Neural progenitor cell (in vitro differentiated cells): ENCODE measurements around the gene METTL21C. TPM values are rescaled to one million over a fixed set of nuclear protein-coding genes. Genes with fewer than 3 reads are reported as not detected.

Source experiments
- DNase-seq: peaks from one replicate; pipeline ENCODE4 v3.0.0-alpha.2; 2016; ENCODE audit warnings: low spot score
- H2AFZ ChIP-seq: fragments of 200-600 bp; sonication (generic); replicated peaks from 2 replicates; pipeline ENCODE4 v1.6.1; 2016; ENCODE audit warnings: antibody characterized with exemption
- H3F3A ChIP-seq: fragments of 200-600 bp; sonication (generic); 2 replicates; pipeline ENCODE4 v1.6.1; 2016; ENCODE audit warnings: antibody characterized with exemption, low read depth
- H3K27ac ChIP-seq: fragments of 200-600 bp; sonication (generic); 2 replicates; pipeline ENCODE4 v1.5.1; 2016; ENCODE audit warnings: mild to moderate bottlenecking
- H3K27me3 ChIP-seq: fragments of 200-600 bp; sonication (generic); 2 replicates; pipeline ENCODE4 v1.6.1; 2016; ENCODE audit warnings: mild to moderate bottlenecking, moderate library complexity
- H3K36me3 ChIP-seq: fragments of 200-600 bp; sonication (generic); 2 replicates; pipeline ENCODE4 v1.5.1; 2016
- H3K4me1 ChIP-seq: fragments of 200-600 bp; sonication (generic); 2 replicates; pipeline ENCODE4 v1.6.1; 2016; ENCODE audit warnings: mixed run types
- H3K4me2 ChIP-seq: fragments of 200-600 bp; sonication (generic); 2 replicates; pipeline ENCODE4 v1.6.1; 2016
- H3K4me3 ChIP-seq: fragments of 200-600 bp; sonication (generic); 2 replicates; pipeline ENCODE4 v1.5.1; 2016
- H3K79me2 ChIP-seq: fragments of 200-600 bp; sonication (generic); 2 replicates; pipeline ENCODE4 v1.6.1; 2016; ENCODE audit warnings: low read depth
- H3K9ac ChIP-seq: fragments of 200-600 bp; sonication (generic); 2 replicates; pipeline ENCODE4 v1.6.1; 2016
- H3K9me3 ChIP-seq: fragments of 200-600 bp; sonication (generic); 2 replicates; pipeline ENCODE4 v1.5.1; 2016; ENCODE audit warnings: low read depth
- H4K20me1 ChIP-seq: fragments of 200-600 bp; sonication (generic); 2 replicates; pipeline ENCODE4 v1.6.1; 2016; ENCODE audit warnings: low read depth
- H3K27ac Mint-ChIP-seq: 3 replicates; pipeline ENCODE4 v1.8.0; 2021; ENCODE audit warnings: mixed read lengths
- H3K27me3 Mint-ChIP-seq: 2 replicates; pipeline ENCODE4 v1.8.0; 2022; ENCODE audit warnings: low read depth, mild to moderate bottlenecking, inconsistent platforms, moderate library complexity, mixed read lengths; ENCODE audit not compliant: insufficient read depth
- H3K36me3 Mint-ChIP-seq: 3 replicates; pipeline ENCODE4 v1.8.0; 2021; ENCODE audit warnings: mixed read lengths
- H3K4me1 Mint-ChIP-seq: 3 replicates; pipeline ENCODE4 v1.8.0; 2021; ENCODE audit warnings: mixed read lengths
- H3K4me3 Mint-ChIP-seq: 3 replicates; pipeline ENCODE4 v1.8.0; 2021; ENCODE audit warnings: mild to moderate bottlenecking, moderate library complexity, mixed read lengths
- H3K9me3 Mint-ChIP-seq: 3 replicates; pipeline ENCODE4 v1.8.0; 2020; ENCODE audit warnings: mixed read lengths
- EZH2 ChIP-seq: fragments of 200-600 bp; sonication (generic); IDR thresholded peaks from 2 replicates; pipeline ENCODE4 v1.6.1; 2017; ENCODE audit warnings: antibody characterized with exemption, mild to moderate bottlenecking, moderate library complexity
- EZH2phosphoT487 ChIP-seq: fragments of 200-600 bp; sonication (generic); IDR thresholded peaks from 2 replicates; pipeline ENCODE4 v1.6.1; 2017; ENCODE audit warnings: antibody characterized with exemption
- total RNA-seq: library from RNA; depleted of rRNA; stranded (reverse); fragments of >200 nt; gene quantifications from 2 replicates; pipeline ENCODE4 v1.2.3, GENCODE V29; 2015; ENCODE audit warnings: low replicate concordance
- TF ChIP-seq, protein P1 (sequence below): fragments of 200-600 bp; sonication (generic); IDR thresholded peaks from 2 replicates; pipeline ENCODE4 v1.5.1; 2017; ENCODE audit warnings: antibody characterized with exemption, mild to moderate bottlenecking

Gene METTL21C
- total RNA-seq, 1 donor from 2014 or later = not detected

DNA sequence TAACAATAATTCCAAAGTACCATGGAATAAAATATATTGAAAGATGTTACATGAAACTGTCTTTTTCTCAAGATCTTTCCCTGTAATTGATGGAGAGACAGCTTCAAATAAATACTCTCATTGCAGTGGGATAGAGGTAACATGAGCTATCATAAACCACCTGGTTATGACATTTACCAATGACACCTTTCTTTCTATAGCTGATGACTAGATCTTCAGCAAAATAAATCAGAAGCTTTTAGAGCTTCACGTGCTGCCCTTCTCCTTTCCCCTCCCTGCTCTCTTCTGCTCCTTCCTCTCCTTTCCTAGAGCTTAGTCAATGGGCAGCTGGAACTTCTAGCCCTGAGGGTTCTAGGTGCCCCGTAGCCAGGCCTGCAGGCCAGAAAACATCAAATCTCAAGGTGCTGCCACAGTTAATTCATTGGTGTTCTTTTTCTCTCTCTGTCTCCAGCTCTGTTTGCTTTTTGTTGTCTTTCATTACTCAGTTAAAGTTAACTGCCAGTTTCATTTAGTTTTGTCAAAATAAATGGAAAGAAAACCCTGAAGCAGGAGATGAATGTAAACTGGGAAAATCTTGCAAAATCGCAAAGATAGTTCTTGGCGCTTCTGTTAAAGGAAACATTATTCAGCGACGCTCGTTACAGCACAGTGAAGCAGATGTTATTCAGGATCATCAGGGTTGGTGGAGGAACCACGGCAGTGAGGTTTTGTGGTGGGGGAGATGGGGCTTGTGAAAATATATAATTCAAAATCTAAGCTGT lies 8.3 kb upstream of the METTL21C start:
- Histone ChIP-seq H3K36me3 (no peaks in the 10 kb centered on the region), H3K79me2 (no peaks in the 10 kb centered on the region), H3K4me3 (no peak overlapping the region), H2AFZ (no peak overlapping the region), H3K4me1 (no peaks in the 10 kb centered on the region), H4K20me1 (no peaks in the 10 kb centered on the region), H3K27ac (no peak overlapping the region), H3F3A (no peaks in the 10 kb centered on the region), H3K4me2 (no peak overlapping the region), H3K9ac (no peak overlapping the region), H3K27me3 (no peaks in the 10 kb centered on the region), H3K9me3 (no peaks in the 10 kb centered on the region)
- no peak for TF ChIP-seq EZH2
- TF ChIP-seq, protein P1, sequence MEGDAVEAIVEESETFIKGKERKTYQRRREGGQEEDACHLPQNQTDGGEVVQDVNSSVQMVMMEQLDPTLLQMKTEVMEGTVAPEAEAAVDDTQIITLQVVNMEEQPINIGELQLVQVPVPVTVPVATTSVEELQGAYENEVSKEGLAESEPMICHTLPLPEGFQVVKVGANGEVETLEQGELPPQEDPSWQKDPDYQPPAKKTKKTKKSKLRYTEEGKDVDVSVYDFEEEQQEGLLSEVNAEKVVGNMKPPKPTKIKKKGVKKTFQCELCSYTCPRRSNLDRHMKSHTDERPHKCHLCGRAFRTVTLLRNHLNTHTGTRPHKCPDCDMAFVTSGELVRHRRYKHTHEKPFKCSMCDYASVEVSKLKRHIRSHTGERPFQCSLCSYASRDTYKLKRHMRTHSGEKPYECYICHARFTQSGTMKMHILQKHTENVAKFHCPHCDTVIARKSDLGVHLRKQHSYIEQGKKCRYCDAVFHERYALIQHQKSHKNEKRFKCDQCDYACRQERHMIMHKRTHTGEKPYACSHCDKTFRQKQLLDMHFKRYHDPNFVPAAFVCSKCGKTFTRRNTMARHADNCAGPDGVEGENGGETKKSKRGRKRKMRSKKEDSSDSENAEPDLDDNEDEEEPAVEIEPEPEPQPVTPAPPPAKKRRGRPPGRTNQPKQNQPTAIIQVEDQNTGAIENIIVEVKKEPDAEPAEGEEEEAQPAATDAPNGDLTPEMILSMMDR = no peak
- no peak for TF ChIP-seq EZH2phosphoT487
- Mint-ChIP-seq H3K27ac (no peak overlapping the region), H3K4me3 (no peak overlapping the region), H3K27me3 (no peaks in the 10 kb centered on the region), H3K36me3 (no peaks in the 10 kb centered on the region), H3K9me3 (peaks cover 5% of the 10 kb centered on the region), H3K4me1 (peaks cover 11% of the 10 kb centered on the region)
- no peak for DNase-seq

DNA sequence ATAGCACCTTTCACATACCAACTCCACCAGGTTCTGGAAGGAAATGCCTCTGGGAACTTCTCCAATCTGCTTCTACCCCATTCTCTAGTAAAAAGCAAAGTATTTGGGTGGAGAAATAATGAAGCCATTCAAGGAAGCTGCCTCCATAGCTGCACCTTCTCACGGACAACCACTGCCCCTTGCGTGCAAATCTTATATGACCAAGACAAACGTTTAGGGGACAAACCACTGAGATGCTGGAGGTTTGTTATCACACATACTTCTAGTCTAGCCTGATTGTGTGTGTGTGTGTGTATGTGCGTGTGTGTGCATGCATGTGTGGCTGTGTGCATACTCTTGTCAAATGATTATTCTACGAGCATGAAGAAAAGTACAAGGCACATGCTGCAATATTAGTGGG lies 6.5 kb upstream of the METTL21C start:
- peaks cover 8% of the 10 kb centered on the region for H3F3A ChIP-seq
- no peak for DNase-seq
- no peak overlapping the region for H3K27ac ChIP-seq
- H3K9me3 ChIP-seq = no peaks in the 10 kb centered on the region
- no peak overlapping the region for H3K27ac Mint-ChIP-seq
- H3K79me2 ChIP-seq = no peaks in the 10 kb centered on the region
- no peaks in the 10 kb centered on the region for H3K36me3 Mint-ChIP-seq
- TF ChIP-seq, protein P1 = no peak
- TF ChIP-seq EZH2 (no peak), EZH2phosphoT487 (no peak)
- no peak overlapping the region for H3K4me2 ChIP-seq
- H3K4me3 Mint-ChIP-seq = no peak overlapping the region
- H3K36me3 ChIP-seq = no peaks in the 10 kb centered on the region
- H3K4me1 ChIP-seq = peaks cover 11% of the 10 kb centered on the region
- no peaks in the 10 kb centered on the region for H3K27me3 Mint-ChIP-seq
- no peaks in the 10 kb centered on the region for H3K27me3 ChIP-seq
- H2AFZ ChIP-seq = no peak overlapping the region
- H3K4me1 Mint-ChIP-seq = peaks cover 17% of the 10 kb centered on the region
- no peak overlapping the region for H3K4me3 ChIP-seq
- no peaks in the 10 kb centered on the region for H4K20me1 ChIP-seq
- peaks cover 5% of the 10 kb centered on the region for H3K9me3 Mint-ChIP-seq
- no peak overlapping the region for H3K9ac ChIP-seq

DNA sequence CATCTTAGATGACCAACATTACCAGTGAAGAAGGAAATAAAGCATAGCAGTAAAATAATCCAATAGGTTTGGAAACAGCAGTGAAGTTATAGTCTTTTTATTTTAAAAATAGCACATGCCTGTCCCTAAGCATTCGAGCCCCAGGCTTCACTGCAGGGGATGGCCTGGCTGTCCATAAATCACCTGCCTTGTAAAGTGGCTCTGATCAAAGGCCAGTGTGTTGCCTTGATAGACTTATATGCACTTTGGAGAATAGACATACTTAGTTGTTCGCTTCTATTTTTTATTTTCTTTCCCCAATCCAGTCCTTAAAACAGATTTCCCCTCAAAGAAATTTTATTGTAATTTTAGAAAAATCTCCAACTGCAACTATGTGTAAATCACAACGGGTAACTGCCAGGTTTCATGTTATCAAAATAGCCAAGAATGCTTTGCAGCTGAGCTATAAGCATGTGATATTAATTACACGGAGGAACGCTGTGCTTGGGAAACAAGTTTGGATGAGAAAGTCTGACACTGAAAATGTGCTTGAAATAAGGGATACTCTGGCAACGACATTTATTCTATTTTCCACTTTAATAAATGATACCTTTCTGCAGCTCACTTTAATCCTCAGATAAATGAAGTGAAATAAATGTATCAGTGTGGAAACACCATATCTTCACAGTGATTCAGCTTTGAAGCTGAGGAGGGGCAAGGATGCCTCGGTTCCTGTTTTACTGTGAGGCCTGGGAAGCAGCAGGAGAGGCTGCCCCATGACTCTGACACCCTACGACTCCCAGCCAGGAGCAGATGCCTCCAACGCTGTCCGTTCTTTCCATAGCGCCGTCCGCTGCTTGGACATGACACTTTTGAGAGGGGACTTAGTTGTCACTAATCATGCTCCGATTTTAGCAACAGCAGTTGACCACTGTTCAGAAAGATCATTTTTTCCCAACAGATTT lies 5.5 kb upstream of the METTL21C start:
- Mint-ChIP-seq H3K4me3 (no peak overlapping the region), H3K27me3 (no peaks in the 10 kb centered on the region), H3K4me1 (peaks cover 17% of the 10 kb centered on the region), H3K27ac (no peak overlapping the region), H3K36me3 (no peaks in the 10 kb centered on the region), H3K9me3 (peaks cover 5% of the 10 kb centered on the region)
- Histone ChIP-seq H3F3A (peaks cover 8% of the 10 kb centered on the region), H4K20me1 (no peaks in the 10 kb centered on the region), H3K27ac (no peak overlapping the region), H3K9ac (no peak overlapping the region), H3K36me3 (no peaks in the 10 kb centered on the region), H2AFZ (no peak overlapping the region), H3K9me3 (no peaks in the 10 kb centered on the region), H3K4me1 (peaks cover 12% of the 10 kb centered on the region), H3K4me2 (no peak overlapping the region), H3K79me2 (no peaks in the 10 kb centered on the region), H3K27me3 (no peaks in the 10 kb centered on the region), H3K4me3 (no peak overlapping the region)
- DNase-seq = no peak
- TF ChIP-seq, protein P1 = no peak
